K562 (cell line): ENCODE measurements around the gene TM9SF3. TPM values are rescaled to one million over a fixed set of nuclear protein-coding genes. Genes with fewer than 3 reads are reported as not detected.
A peak's percentile ranks its signal among the peaks of the same experiment; 100 is the strongest.

ENCODE experiments used
- ARID2 ChIP-seq: fragments of 450-650 bp; IDR thresholded peaks from 2 replicates; pipeline ENCODE4 v1.6.1; 2017; ENCODE audit warnings: antibody characterized with exemption, mild to moderate bottlenecking
- CHCHD3 ChIP-seq: fragments of 250-450 bp; sonication (Bioruptor Pico); IDR thresholded peaks from 2 replicates; pipeline ENCODE4 v2.1.2; 2022; ENCODE audit warnings: mild to moderate bottlenecking
- EGR1 ChIP-seq: fragments of 450-650 bp; conservative IDR thresholded peaks from 2 replicates; pipeline ENCODE4 v1.6.1; 2017; ENCODE audit warnings: mild to moderate bottlenecking
- ELF1 ChIP-seq: fragments of 200-800 bp; sonication (Bioruptor generic); IDR thresholded peaks from 2 replicates; pipeline ENCODE4 v1.6.1; 2016; ENCODE audit warnings: missing genetic modification characterization, missing compliant biosample characterization
- EWSR1 ChIP-seq: fragments of 450-650 bp; IDR thresholded peaks from 2 replicates; pipeline ENCODE4 v1.6.1; 2018; ENCODE audit warnings: borderline replicate concordance, mild to moderate bottlenecking, low read depth, moderate library complexity; ENCODE audit not compliant: partially characterized antibody
- MAFG ChIP-seq: fragments of 450-650 bp; conservative IDR thresholded peaks from 2 replicates; pipeline ENCODE4 v1.6.1; 2016; ENCODE audit warnings: missing genetic modification characterization, missing compliant biosample characterization
- MEIS2 ChIP-seq: fragments of 450-650 bp; IDR thresholded peaks from 2 replicates; pipeline ENCODE4 v1.6.1; 2014; ENCODE audit warnings: mild to moderate bottlenecking; ENCODE audit not compliant: partially characterized antibody
- MYNN ChIP-seq, 2 experiments: sonication (generic); formaldehyde crosslinking in 1 of 2; IDR thresholded peaks; 2 replicates each; pipeline versions ENCODE4 v1.5.0 to v1.6.1; 2016 to 2020; ENCODE audit warnings: antibody characterized with exemption in 1 of 2, missing genetic modification reagents in 1 of 2
- NCOA1 ChIP-seq: fragments of 450-650 bp; IDR thresholded peaks from 2 replicates; pipeline ENCODE4 v1.6.1; 2016; ENCODE audit warnings: low read depth
- NCOA2 ChIP-seq, 2 experiments: fragments of 450-650 bp; IDR thresholded peaks; 2 replicates each; pipeline ENCODE4 v1.6.1; 2018; ENCODE audit warnings: mild to moderate bottlenecking in 2 of 2, moderate library complexity in 1 of 2; ENCODE audit not compliant: partially characterized antibody in 2 of 2
- PHTF2 ChIP-seq: fragments of 250-450 bp; sonication (Bioruptor Pico); IDR thresholded peaks from 2 replicates; pipeline ENCODE4 v1.5.0; 2021; ENCODE audit warnings: mild to moderate bottlenecking
- SMARCC2 ChIP-seq: fragments of 450-650 bp; IDR thresholded peaks from 2 replicates; pipeline ENCODE4 v1.6.1; 2017; ENCODE audit warnings: antibody characterized with exemption, moderate library complexity, mild to moderate bottlenecking, low read depth
- SUPT5H ChIP-seq: fragments of 450-650 bp; IDR thresholded peaks from 2 replicates; pipeline ENCODE4 v1.6.1; 2016
- THRAP3 ChIP-seq: fragments of 450-650 bp; IDR thresholded peaks from 2 replicates; pipeline ENCODE4 v1.6.1; 2016; ENCODE audit warnings: mild to moderate bottlenecking, inconsistent platforms, borderline replicate concordance
- ZNF57 ChIP-seq: fragments of 450-650 bp; formaldehyde crosslinking; IDR thresholded peaks from 2 replicates; pipeline ENCODE4 v1.4.0; 2020; ENCODE audit warnings: mild to moderate bottlenecking, moderate library complexity
- ZNF76 ChIP-seq: fragments of 250-450 bp; sonication (Bioruptor Pico); IDR thresholded peaks from 2 replicates; pipeline ENCODE4 v1.4.0; 2020; ENCODE audit warnings: mild to moderate bottlenecking, moderate library complexity, borderline replicate concordance
- polyA plus RNA-seq, 8 experiments: library from polyadenylated mRNA; depleted of rRNA in 4 of 8; stranded (reverse) in 5 of 8; unstranded in 3 of 8; fragments of >200 nt; fragmentation: Nextera tagmentation in 2 of 8; fragmentation: Illumina TruSeq in 1 of 8; extraction: Ambion mirVana in 2 of 8; extraction: Trizol in 1 of 8; gene quantifications; 2 replicates each; pipeline versions ENCODE4 v1.2.1 to v1.2.3, GENCODE V29; 2011 to 2014; ENCODE audit warnings: inconsistent platforms in 1 of 8, missing spikeins in 1 of 8
- total RNA-seq, 7 experiments: library from RNA; depleted of rRNA in 6 of 7; stranded (reverse); fragments of >200 nt in 6 of 7; fragmentation: Illumina TruSeq in 2 of 7; extraction: Trizol in 2 of 7; gene quantifications; 2 replicates each; pipeline versions ENCODE4 v1.2.1 to v1.2.3, GENCODE V29; 2011 to 2021; ENCODE audit warnings: low replicate concordance in 1 of 7
- TF ChIP-seq, protein P1 (sequence below): sonication (generic); formaldehyde crosslinking; IDR thresholded peaks from 2 replicates; pipeline ENCODE4 v1.8.1; 2023; ENCODE audit warnings: mild to moderate bottlenecking, missing genetic modification reagents
- TF ChIP-seq, protein P2 (sequence below): IDR thresholded peaks from 2 replicates; pipeline ENCODE4 v1.6.1; 2011; ENCODE audit warnings: borderline replicate concordance, low read depth, mild to moderate bottlenecking, moderate library complexity, low read length; ENCODE audit not compliant: insufficient read depth, poor library complexity, severe bottlenecking
- TF ChIP-seq, protein P3 (sequence below): fragments of 450-650 bp; IDR thresholded peaks from 2 replicates; pipeline ENCODE4 v1.6.1; 2016
- TF ChIP-seq, protein P4 (sequence below), 3 experiments: fragments of 200-800 bp in 1 of 3; sonication (Bioruptor generic) in 1 of 3; sonication (generic) in 1 of 3; formaldehyde crosslinking in 1 of 3; IDR thresholded peaks; 2 replicates each; pipeline versions ENCODE4 v1.6.1 to v1.8.0; 2016 to 2022; ENCODE audit warnings: mild to moderate bottlenecking in 2 of 3, missing compliant biosample characterization in 2 of 3, missing genetic modification characterization in 2 of 3, missing genetic modification reagents in 1 of 3
- TF ChIP-seq, protein P5 (sequence below): fragments of 200-800 bp; sonication (Bioruptor generic); IDR thresholded peaks from 2 replicates; pipeline ENCODE4 v1.6.1; 2017; ENCODE audit warnings: missing genetic modification characterization, missing compliant biosample characterization

Gene TM9SF3
- total and polyA plus RNA-seq, 9 of the 15 experiments (the other 6 are each of a cell fraction or from before 2014, with no cell fraction given): 16.1 to 63.1 (median 34.9) TPM

DNA sequence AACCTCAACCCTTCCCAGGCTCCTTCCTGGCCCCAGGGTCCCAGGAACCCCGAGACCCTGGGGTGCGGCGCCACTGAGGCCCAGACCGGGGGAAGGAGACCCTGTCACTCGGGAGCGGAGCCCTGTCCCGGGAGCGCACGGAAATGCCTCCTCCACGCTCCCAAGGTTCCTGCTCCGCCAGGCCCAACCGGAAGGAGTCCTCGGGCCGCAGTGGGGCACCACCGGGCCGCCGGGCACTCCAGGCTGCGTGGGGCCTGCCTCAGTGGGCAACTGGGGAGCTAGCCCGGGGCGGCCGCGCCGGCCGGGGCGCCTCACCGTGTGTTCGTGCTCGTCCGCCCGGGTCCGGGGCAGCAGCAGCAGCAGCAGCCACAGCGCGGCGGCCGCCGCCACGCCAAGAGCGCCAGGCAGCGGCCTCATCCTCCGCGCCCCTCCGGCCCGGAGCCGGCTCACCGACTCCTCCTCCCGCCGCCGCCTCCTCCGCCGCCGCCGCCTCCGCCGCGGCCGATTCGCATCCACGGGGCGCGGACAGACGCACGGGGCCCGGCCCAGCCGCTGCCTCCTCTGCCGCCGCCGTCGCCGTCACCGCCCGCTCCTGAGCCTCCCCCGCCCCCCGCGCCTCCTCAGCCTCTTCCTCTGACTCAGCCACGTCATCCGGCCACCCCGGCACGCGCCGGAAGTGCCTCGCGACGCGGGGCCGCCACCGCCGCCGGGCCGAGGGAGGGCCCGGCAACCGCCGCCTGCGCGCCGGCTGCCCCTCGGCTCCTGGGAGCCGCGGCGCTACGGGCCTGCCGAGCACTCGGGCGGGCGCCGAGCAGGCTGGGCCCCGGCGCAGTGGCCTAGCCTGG lies at the start of gene TM9SF3 (continued):
- TF ChIP-seq, protein P1, sequence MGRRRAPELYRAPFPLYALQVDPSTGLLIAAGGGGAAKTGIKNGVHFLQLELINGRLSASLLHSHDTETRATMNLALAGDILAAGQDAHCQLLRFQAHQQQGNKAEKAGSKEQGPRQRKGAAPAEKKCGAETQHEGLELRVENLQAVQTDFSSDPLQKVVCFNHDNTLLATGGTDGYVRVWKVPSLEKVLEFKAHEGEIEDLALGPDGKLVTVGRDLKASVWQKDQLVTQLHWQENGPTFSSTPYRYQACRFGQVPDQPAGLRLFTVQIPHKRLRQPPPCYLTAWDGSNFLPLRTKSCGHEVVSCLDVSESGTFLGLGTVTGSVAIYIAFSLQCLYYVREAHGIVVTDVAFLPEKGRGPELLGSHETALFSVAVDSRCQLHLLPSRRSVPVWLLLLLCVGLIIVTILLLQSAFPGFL (CRISPR knock-in tag): no peak
- TF ChIP-seq, protein P2, sequence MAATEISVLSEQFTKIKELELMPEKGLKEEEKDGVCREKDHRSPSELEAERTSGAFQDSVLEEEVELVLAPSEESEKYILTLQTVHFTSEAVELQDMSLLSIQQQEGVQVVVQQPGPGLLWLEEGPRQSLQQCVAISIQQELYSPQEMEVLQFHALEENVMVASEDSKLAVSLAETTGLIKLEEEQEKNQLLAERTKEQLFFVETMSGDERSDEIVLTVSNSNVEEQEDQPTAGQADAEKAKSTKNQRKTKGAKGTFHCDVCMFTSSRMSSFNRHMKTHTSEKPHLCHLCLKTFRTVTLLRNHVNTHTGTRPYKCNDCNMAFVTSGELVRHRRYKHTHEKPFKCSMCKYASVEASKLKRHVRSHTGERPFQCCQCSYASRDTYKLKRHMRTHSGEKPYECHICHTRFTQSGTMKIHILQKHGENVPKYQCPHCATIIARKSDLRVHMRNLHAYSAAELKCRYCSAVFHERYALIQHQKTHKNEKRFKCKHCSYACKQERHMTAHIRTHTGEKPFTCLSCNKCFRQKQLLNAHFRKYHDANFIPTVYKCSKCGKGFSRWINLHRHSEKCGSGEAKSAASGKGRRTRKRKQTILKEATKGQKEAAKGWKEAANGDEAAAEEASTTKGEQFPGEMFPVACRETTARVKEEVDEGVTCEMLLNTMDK: peak; percentile 50
- no peak for TF ChIP-seq EWSR1
- TF ChIP-seq PHTF2 (CRISPR knock-in tag): no peak
- no peak for TF ChIP-seq ZNF76 (CRISPR knock-in tag)
- TF ChIP-seq NCOA2 (IDR thresholded peaks at IDR 0.05; ENCODE audit: partially characterized antibody in 2 of 2): no peak
- no peak for TF ChIP-seq ARID2
- TF ChIP-seq CHCHD3: no peak
- TF ChIP-seq SUPT5H: no peak; the same call in 1 of the 2 replicates
- no peak for TF ChIP-seq THRAP3
- TF ChIP-seq, protein P3, sequence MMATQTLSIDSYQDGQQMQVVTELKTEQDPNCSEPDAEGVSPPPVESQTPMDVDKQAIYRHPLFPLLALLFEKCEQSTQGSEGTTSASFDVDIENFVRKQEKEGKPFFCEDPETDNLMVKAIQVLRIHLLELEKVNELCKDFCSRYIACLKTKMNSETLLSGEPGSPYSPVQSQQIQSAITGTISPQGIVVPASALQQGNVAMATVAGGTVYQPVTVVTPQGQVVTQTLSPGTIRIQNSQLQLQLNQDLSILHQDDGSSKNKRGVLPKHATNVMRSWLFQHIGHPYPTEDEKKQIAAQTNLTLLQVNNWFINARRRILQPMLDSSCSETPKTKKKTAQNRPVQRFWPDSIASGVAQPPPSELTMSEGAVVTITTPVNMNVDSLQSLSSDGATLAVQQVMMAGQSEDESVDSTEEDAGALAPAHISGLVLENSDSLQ: peak; percentile 6; the same call in 1 of the 2 replicates
- TF ChIP-seq ZNF57 (CRISPR knock-in tag): no peak
- TF ChIP-seq MAFG (tag): no peak
- TF ChIP-seq NCOA1: peak; percentile 79; the same call in 1 of the 2 replicates
- TF ChIP-seq, protein P4, sequence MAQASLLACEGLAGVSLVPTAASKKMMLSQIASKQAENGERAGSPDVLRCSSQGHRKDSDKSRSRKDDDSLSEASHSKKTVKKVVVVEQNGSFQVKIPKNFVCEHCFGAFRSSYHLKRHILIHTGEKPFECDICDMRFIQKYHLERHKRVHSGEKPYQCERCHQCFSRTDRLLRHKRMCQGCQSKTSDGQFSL (CRISPR knock-in tag; IDR thresholded peaks at IDR 0.05): no peak
- TF ChIP-seq, protein P4 (tag; IDR thresholded peaks at IDR 0.05): no peak
- TF ChIP-seq SMARCC2: no peak
- TF ChIP-seq ELF1 (tag): peak; percentile 63
- no peak for TF ChIP-seq MYNN (IDR thresholded peaks at IDR 0.05)
- no peak for TF ChIP-seq MYNN (CRISPR knock-in tag; IDR thresholded peaks at IDR 0.05)
- no peak for TF ChIP-seq MEIS2
- peak; percentile 47 for TF ChIP-seq EGR1
- TF ChIP-seq, protein P5, sequence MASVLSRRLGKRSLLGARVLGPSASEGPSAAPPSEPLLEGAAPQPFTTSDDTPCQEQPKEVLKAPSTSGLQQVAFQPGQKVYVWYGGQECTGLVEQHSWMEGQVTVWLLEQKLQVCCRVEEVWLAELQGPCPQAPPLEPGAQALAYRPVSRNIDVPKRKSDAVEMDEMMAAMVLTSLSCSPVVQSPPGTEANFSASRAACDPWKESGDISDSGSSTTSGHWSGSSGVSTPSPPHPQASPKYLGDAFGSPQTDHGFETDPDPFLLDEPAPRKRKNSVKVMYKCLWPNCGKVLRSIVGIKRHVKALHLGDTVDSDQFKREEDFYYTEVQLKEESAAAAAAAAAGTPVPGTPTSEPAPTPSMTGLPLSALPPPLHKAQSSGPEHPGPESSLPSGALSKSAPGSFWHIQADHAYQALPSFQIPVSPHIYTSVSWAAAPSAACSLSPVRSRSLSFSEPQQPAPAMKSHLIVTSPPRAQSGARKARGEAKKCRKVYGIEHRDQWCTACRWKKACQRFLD (CRISPR knock-in tag): peak; percentile 83
